ENCODE measurements around the gene CCSER1.
"Not testable (repeated sequence)": the region's sequence is repeated elsewhere in the genome, so short reads cannot be mapped to it uniquely, and the experiment has no call there.

CCSER1 gene

GRCh38 chr4:91092398-91092980 lies 965.3 kb downstream of the CCSER1 start:
- DNase-seq, result no peak

DNA sequence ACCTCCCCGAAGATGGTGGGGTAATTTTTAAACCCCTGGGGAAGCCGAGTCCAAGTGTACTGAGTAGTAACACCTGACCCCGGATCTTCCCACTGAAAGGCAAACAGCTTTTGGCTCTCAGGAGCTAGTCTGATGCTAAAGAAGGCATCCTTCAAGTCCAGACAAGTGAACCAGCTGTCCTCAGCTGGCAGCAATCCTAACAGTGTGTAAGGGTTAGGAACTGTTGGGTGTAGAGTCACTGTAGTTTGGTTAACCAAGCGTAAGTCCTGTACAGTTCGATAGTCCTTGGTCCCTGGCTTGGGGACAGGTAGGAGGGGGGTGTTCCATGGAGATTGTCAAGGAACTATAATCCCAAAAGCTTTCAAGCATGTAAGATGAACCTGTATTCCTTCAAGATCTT lies 967.0 kb downstream of the CCSER1 start:
- not testable (repeated sequence) for DNase-seq

DNA sequence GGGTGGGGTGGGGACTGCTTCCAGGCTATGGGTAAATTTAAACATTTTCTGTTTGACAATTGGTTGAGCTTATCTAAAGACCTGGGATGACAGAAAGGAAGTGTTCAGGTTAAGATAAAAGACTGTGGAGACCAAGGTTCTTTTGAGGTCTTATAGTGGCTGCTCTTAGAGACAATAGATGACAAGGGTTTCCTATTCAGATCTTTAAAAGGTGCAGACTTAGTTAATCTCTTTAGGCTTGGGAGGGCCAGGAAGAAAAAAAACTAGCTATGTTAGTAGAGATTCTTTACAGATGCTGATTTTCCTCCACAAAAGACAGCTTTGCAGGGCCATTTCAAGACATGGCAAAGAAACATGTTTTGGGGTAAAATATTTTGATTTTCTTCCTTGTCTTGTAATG lies 972.5 kb downstream of the CCSER1 start:
- no peak for DNase-seq

DNA sequence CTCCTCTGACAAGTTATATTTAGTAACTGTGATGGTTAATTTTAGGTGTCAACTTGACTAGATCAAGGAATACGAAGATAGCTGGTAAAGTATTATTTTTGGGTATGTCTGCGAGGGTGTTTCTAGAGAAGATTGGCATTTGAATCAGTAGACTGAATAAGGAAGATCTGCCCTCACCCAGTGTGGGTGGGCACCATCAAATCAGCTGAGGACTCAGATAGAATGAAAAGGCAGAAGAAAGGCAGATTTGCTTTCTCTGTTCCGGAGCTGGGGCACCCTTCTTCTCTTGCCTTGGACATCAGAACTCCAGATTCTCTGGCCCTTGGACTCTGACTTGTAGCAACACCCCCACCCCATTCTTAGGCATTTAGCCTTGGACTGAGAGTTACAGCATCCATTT lies 981.6 kb downstream of the CCSER1 start:
- DNase-seq, result no peak

DNA sequence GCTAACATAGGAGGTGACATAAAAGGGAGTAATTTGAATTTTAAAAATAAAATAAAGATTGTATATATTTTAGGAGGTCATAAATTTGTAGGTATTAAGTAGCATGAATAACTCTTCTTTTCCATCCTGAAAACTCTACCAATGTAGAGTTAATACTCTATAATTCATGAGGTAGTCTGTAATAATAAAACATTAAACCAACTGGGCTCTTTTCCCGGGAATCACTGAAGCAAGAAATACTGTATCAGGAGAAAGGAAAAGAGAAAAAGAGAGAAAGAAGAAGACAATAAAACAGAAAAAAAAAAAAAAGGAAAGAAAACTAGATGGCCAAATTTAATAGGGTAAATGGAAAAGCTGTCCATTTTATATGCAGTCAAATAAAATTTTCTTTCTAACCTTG lies 984.4 kb downstream of the CCSER1 start:
- DNase-seq, result no peak

- DNase-seq, result no peak
These were observed 986.0 kb downstream of the CCSER1 start for GRCh38 chr4:91113130-91113706.

DNA sequence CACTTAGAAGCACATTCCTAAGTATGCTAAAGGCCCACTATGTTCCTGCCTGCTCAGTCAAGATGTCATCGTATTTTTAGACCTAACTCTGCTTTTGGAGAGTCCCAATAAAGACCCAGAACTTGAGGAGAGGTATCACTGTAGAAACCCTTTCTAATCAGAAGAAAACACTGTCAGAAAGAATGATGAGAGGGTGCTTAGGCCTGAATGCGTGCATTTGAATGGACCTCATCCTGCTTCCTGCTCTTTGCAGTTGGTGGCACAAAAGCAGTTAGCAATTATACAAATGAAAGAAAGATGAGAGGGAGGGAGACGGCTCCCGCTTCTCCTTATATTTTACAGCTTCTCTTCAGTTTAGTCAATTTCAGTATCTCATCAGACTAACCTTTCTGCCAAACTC lies 987.2 kb downstream of the CCSER1 start:
- DNase-seq, result no peak

- no peak for DNase-seq
These were observed 989.7 kb downstream of the CCSER1 start for GRCh38 chr4:91116861-91117260.

- DNase-seq, result no peak
These were observed 991.4 kb downstream of the CCSER1 start for GRCh38 chr4:91118597-91118996.

- no peak for DNase-seq
These were observed 996.5 kb downstream of the CCSER1 start for GRCh38 chr4:91123742-91124141.

- DNase-seq, result no peak
These were observed 1000.0 kb downstream of the CCSER1 start for GRCh38 chr4:91127192-91127591.

DNA sequence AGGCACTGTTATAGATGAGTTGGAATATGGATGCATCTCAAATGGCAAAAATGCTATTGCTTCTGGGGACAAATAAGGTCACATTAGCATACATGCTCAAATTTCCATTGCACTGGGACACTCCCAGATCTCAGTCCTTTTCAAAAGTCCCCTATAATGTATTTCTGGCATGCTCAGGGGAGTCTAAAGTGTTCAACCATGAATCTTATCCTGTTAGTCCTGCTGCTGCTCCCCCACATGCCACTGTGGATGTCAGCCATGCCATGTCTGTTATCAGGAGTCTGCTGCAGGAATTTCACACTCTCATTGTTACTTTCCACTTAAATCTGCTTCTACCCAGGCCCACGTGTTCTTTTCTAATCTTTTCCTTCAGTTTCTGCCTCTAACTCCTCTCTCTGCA lies 1000.6 kb downstream of the CCSER1 start:
- DNase-seq, result no peak

- no peak for DNase-seq
These were observed 1001.3 kb downstream of the CCSER1 start for GRCh38 chr4:91128519-91128918.

GRCh38 chr4:91147067-91147466 lies 1019.9 kb downstream of the CCSER1 start:
- DNase-seq, result no peak

DNA sequence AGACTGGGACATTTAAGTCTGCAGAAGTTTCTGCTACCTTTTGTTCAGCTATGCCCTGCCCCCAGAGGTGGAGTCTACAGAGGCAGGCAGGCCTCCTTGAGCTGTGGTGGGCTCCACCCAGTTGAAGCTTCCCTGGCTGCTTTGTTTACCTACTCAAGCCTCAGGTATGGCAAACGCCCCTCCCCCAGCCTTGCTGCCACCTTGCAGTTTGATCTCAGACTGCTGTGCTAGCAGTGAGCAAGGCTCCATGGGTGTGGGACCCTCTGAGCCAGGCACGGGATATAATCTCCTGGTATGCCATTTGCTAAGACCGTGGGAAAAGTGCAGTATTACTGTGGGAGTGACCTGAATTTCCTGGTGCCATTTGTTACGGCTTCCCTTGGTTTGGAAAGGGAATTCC lies 1026.8 kb downstream of the CCSER1 start:
- not testable (repeated sequence) for DNase-seq

- DNase-seq, result not testable (repeated sequence)
These were observed 1040.9 kb downstream of the CCSER1 start for GRCh38 chr4:91167864-91168653.

- no peak for DNase-seq
These were observed 1043.6 kb downstream of the CCSER1 start for GRCh38 chr4:91170768-91171167.

DNA sequence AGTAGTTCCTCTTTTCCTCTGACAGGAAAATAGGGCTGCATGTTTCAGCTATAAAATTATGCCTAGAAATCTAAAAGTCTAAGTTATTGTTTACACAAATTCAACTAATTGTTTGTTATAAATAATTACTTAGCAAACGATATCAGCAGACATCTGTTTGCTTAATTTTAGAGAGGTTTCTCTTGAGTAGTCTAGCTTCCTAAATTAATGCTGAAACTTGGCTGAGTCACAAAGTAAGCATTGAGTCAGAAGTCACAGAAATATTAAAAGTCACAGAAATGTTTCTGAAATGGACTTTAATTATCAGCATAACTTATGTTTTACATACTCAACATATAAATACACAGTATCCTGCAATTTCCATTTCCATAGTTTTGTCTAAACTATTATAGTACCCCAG lies 1044.0 kb downstream of the CCSER1 start:
- no peak for DNase-seq

DNA sequence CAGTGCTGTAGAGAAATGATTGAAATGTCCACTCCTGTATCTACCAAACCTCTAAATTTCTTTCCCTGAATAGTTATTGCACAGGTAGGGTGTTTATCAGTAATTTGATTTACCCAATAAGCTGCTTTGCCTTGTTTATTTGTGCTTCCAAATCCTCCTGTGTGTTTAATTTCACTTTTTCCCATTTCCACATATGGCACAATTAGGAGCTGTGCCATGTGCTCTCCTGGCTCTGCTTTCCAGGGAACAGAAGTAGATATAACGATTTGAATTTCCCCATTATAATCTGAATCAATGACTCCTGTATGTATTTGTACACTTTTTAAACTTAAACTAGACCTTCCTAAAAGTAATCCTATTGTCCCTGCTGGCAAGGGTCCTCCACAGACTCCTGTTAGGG lies 1057.9 kb downstream of the CCSER1 start:
- not testable (repeated sequence) for DNase-seq

DNA sequence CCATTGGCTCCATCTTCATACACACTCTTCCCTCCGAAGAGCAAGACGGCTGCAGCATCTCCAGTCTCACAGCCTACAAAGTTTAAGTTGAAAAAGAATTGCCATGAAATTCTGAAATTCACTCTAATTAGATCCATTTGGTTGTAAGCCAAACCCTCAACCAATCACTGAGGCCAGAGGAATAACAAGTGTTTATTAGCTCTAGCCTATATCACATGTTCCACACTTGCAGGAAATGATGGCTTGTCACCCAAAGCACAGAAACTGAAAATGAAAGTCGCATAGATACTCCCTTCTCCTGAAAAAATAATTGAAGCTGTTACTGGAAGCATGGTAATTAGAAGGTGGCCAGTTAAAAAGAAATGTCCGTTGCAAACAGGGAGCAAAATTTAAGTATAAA lies 1071.8 kb downstream of the CCSER1 start:
- no peak for DNase-seq

GRCh38 chr4:91207535-91207934 lies 1080.3 kb downstream of the CCSER1 start:
- no peak for DNase-seq

DNA sequence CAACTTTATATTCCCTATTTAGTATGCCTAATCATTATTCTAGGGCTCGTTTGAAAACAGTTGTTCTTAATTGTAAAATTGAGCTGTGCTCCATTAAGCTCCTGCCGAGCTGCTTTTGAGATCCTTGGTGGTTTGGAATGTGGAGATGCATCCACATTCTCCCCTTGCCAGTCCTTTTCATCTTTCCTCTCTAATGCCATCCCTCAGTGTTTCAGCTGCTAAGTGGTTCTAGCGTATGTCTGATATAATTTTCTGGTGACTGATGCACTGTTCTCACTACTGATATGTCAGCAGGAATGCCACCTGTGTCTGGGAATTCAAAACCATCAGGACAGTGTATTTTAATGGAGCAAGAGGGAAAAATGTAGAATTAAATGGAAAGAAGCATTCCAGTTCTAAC lies 1085.0 kb downstream of the CCSER1 start:
- DNase-seq, result no peak

DNA sequence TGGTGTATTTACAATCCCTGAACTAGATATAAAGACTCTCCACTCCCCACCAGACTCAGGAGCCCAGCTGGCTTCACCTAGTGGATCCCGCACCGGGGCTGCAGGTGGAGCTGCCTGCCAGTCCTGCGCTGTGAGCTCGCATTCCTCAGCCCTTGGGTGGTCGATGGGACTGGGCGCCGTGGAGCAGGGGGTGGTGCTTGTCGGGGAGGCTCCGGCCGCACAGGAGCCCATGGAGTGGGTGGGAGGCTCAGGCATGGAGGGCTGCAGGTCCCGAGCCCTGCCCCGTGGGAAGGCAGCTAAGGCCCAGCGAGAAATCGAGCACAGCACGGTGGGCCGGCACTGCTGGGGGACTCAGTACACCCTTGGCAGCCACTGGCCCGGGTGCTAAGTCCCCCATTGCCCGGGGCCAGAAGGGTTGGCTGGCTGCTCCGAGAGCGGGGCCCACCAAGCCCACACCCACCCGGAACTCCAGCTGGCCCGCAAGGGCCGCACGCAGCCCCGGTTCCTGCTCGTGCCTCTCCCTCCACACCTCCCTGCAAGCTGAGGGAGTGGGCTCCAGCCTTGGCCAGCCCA lies 1090.7 kb downstream of the CCSER1 start:
- not testable (repeated sequence) for DNase-seq

GRCh38 chr4:91220315-91220714 lies 1093.1 kb downstream of the CCSER1 start:
- DNase-seq, result no peak

Data from stimulated activated CD4-positive, alpha-beta T cell treated with anti-CD3 and anti-CD28 coated beads, Interleukin-1b, Interleukin-23, amount 100 ng/mL, for 48 hours (primary cell).